ENCODE measurements around the gene HBS1L. TPM values are rescaled to one million over a fixed set of nuclear protein-coding genes. Genes with fewer than 3 reads are reported as not detected.

Gene HBS1L
- polyA plus RNA-seq, 1 donor (not counting 4 experiments of a cell fraction or from before 2014, with no cell fraction given): 61.6 TPM

- Histone ChIP-seq H3K27ac (ENCODE audit: control insufficient read depth, insufficient read depth, low read length) (no peak overlapping the region), H3K27me3 (ENCODE audit: control insufficient read depth, extremely low read depth, insufficient read depth, low read length) (no peaks in the 10 kb centered on the region), H3K4me1 (ENCODE audit: control insufficient read depth, extremely low read depth, insufficient read depth, low read length) (no peaks in the 10 kb centered on the region), H3K9ac (ENCODE audit: control insufficient read depth, extremely low read depth, insufficient read depth, low read length) (no peak overlapping the region), H3K9me3 (ENCODE audit: control insufficient read depth, low read depth, low read length) (no peaks in the 10 kb centered on the region), H3K4me2 (ENCODE audit: control insufficient read depth, extremely low read depth, insufficient read depth, low read depth, low read length) (no peak overlapping the region), H3K36me3 (ENCODE audit: control insufficient read depth in 2 of 2, extremely low read depth in 1 of 2, insufficient read depth in 2 of 2, low read length in 2 of 2) (no peaks in the 10 kb centered on the region), H4K20me1 (ENCODE audit: control insufficient read depth, extremely low read depth, insufficient read depth, low read length) (no peaks in the 10 kb centered on the region), H2AFZ (ENCODE audit: control insufficient read depth, low read length) (no peak overlapping the region), H3K4me3 (ENCODE audit: control insufficient read depth in 2 of 3, extremely low read depth in 1 of 3, insufficient read depth in 2 of 3, low read depth in 1 of 3, low read length in 3 of 3) (no peak overlapping the region), H3K9me1 (ENCODE audit: control insufficient read depth, extremely low read depth, insufficient read depth, low read length) (no peaks in the 10 kb centered on the region), H3K79me2 (ENCODE audit: control insufficient read depth, insufficient read depth, low read length) (peaks cover 3% of the 10 kb centered on the region)
- dilution Hi-C loops (cut with MboI; ENCODE audit: extremely low pct_ligation_motif_present, low sequenced_read_pairs): no loop called here
- DNase-seq (ENCODE audit: low read depth, low spot score) (no peak), FAIRE-seq (no peak)
- TF ChIP-seq EZH2 (IDR thresholded peaks at IDR 0.05; ENCODE audit: low read length): no peak
- TF ChIP-seq, protein P1, sequence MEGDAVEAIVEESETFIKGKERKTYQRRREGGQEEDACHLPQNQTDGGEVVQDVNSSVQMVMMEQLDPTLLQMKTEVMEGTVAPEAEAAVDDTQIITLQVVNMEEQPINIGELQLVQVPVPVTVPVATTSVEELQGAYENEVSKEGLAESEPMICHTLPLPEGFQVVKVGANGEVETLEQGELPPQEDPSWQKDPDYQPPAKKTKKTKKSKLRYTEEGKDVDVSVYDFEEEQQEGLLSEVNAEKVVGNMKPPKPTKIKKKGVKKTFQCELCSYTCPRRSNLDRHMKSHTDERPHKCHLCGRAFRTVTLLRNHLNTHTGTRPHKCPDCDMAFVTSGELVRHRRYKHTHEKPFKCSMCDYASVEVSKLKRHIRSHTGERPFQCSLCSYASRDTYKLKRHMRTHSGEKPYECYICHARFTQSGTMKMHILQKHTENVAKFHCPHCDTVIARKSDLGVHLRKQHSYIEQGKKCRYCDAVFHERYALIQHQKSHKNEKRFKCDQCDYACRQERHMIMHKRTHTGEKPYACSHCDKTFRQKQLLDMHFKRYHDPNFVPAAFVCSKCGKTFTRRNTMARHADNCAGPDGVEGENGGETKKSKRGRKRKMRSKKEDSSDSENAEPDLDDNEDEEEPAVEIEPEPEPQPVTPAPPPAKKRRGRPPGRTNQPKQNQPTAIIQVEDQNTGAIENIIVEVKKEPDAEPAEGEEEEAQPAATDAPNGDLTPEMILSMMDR (optimal IDR thresholded peaks at IDR 0.05 in 1 of 3, IDR thresholded peaks at IDR 0.05 in 1 of 3, conservative IDR thresholded peaks at IDR 0.05 in 1 of 3; ENCODE audit: extremely low read depth in 1 of 3, insufficient read depth in 2 of 3, low read length in 3 of 3): no peak
Observed at GRCh38 chr6:135018052-135018451, 36.6 kb downstream of the HBS1L start.

DNA sequence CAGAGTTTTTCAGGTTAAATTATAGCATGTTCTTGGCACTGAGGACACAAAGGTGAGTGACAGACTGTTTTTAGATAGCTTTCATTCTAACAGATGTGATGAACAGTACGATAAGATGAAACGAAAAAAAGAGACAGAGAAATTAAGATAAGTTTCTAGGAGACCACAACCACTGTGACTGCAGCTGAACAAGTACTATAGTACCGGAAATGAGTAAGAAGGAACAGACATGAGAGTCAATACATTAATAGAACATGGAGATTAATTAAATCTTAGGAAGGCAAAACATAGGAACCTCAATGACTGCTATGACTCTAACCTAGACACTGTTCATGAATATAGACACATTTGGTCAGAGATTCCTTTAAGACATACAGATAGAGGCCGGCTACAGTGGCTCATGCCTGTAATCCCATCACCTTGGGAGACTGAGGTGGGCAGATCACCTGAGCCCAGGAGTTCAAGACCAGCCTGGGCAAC is 40.2 kb downstream of the HBS1L start:
- Histone ChIP-seq H3K9me3 (ENCODE audit: control insufficient read depth, low read depth, low read length) (no peaks in the 10 kb centered on the region), H3K36me3 (ENCODE audit: control insufficient read depth in 2 of 2, extremely low read depth in 1 of 2, insufficient read depth in 2 of 2, low read length in 2 of 2) (no peaks in the 10 kb centered on the region), H2AFZ (ENCODE audit: control insufficient read depth, low read length) (no peak overlapping the region), H3K9ac (ENCODE audit: control insufficient read depth, extremely low read depth, insufficient read depth, low read length) (no peak overlapping the region), H3K9me1 (ENCODE audit: control insufficient read depth, extremely low read depth, insufficient read depth, low read length) (no peaks in the 10 kb centered on the region), H3K4me1 (ENCODE audit: control insufficient read depth, extremely low read depth, insufficient read depth, low read length) (no peaks in the 10 kb centered on the region), H3K4me2 (ENCODE audit: control insufficient read depth, extremely low read depth, insufficient read depth, low read depth, low read length) (no peak overlapping the region), H3K27me3 (ENCODE audit: control insufficient read depth, extremely low read depth, insufficient read depth, low read length) (no peaks in the 10 kb centered on the region), H4K20me1 (ENCODE audit: control insufficient read depth, extremely low read depth, insufficient read depth, low read length) (no peaks in the 10 kb centered on the region), H3K79me2 (ENCODE audit: control insufficient read depth, insufficient read depth, low read length) (peaks cover 5% of the 10 kb centered on the region), H3K27ac (ENCODE audit: control insufficient read depth, insufficient read depth, low read length) (no peak overlapping the region), H3K4me3 (ENCODE audit: control insufficient read depth in 2 of 3, extremely low read depth in 1 of 3, insufficient read depth in 2 of 3, low read depth in 1 of 3, low read length in 3 of 3) (no peak overlapping the region)
- TF ChIP-seq, protein P1 (optimal IDR thresholded peaks at IDR 0.05 in 1 of 3, IDR thresholded peaks at IDR 0.05 in 1 of 3, conservative IDR thresholded peaks at IDR 0.05 in 1 of 3; ENCODE audit: extremely low read depth in 1 of 3, insufficient read depth in 2 of 3, low read length in 3 of 3): no peak
- no peak for TF ChIP-seq EZH2 (IDR thresholded peaks at IDR 0.05; ENCODE audit: low read length)
- dilution Hi-C loops (cut with MboI; ENCODE audit: extremely low pct_ligation_motif_present, low sequenced_read_pairs): no loop called here
- FAIRE-seq (no peak), DNase-seq (ENCODE audit: low read depth, low spot score) (no peak)

Measured in keratinocyte (primary cell).